HepG2 (cell line): ENCODE measurements around the gene PHLPP2. TPM values are rescaled to one million over a fixed set of nuclear protein-coding genes. Genes with fewer than 3 reads are reported as not detected.
A peak's percentile ranks its signal among the peaks of the same experiment; 100 is the strongest.

Experiments used
- ATAC-seq: fragments of 200-7000 bp; cut with Tn5 transposase; 3 replicates; pipeline ENCODE4 v1.9.1; 2020; ENCODE audit warnings: mild to moderate bottlenecking, moderate library complexity
- Bru-seq: library from RNA; stranded (reverse); fragments of 400-500 nt; gene quantifications from one replicate; lab custom pipeline; 2021; lab: Mats Ljungman, UMichigan
- BruChase-seq, 2 experiments: library from RNA; stranded (reverse); fragments of 400-500 nt; gene quantifications; one replicate each; lab custom pipeline; 2021; lab: Mats Ljungman, UMichigan
- BruUV-seq: library from RNA; stranded (reverse); fragments of 400-500 nt; replicated peaks from 2 replicates; lab custom pipeline; 2021; lab: Mats Ljungman, UMichigan
- CTCF ChIA-PET: fragments of 300-600 bp; formaldehyde crosslinking; extraction: SDS; loops from one replicate; lab custom pipeline; 2021; ENCODE audit warnings: low total read pairs, inconsistent platforms, low intra/inter-chr PET ratio; lab: Yijun Ruan, JAX
- POLR2A ChIA-PET: fragments of 350-600 bp; sonication (Branson Sonifier 250); formaldehyde crosslinking; loops from one replicate; lab custom pipeline; 2020; ENCODE audit warnings: antibody characterized with exemption, inconsistent platforms; lab: Yijun Ruan, JAX
- DNase-seq: peaks from one replicate; pipeline ENCODE4 v3.0.0-alpha.2; 2015; ENCODE audit warnings: low spot score
- FAIRE-seq: peaks from 3 replicates; lab custom pipeline; 2011; peaks lifted over from hg19 to GRCh38; lab: Jason Lieb, UNC
- H2AFZ ChIP-seq: one replicate; pipeline ENCODE4 v1.6.1; 2011; ENCODE audit warnings: low read length, inconsistent platforms
- H3K27ac ChIP-seq: fragments of 300-600 bp; 3 replicates; pipeline ENCODE4 v1.8.0; 2011; ENCODE audit warnings: mixed run types, mild to moderate bottlenecking, mixed read lengths, low read length, inconsistent platforms; ENCODE audit not compliant: insufficient read depth; ENCODE audit errors: extremely low read length
- H3K27me3 ChIP-seq, 2 experiments: fragments of 200-600 bp in 1 of 2; 2 replicates in 1 of 2; 3 replicates in 1 of 2; pipeline versions ENCODE4 v1.6.0 to v1.8.0; 2011; ENCODE audit warnings: low read length in 2 of 2, mild to moderate bottlenecking in 2 of 2, moderate library complexity in 2 of 2, inconsistent platforms in 1 of 2; ENCODE audit not compliant: insufficient read depth in 2 of 2, control insufficient read depth in 1 of 2
- H3K36me3 ChIP-seq, 2 experiments: fragments of 200-600 bp in 1 of 2; replicated peaks in 1 of 2; 2 replicates in 1 of 2; 3 replicates in 1 of 2; pipeline versions ENCODE4 v1.5.1 to v1.8.0; 2011; ENCODE audit warnings: low read length in 2 of 2, inconsistent platforms in 1 of 2; ENCODE audit not compliant: insufficient read depth in 2 of 2, control insufficient read depth in 1 of 2
- H3K4me1 ChIP-seq: 2 replicates; pipeline ENCODE4 v1.5.1; 2012; ENCODE audit warnings: low read length, inconsistent platforms; ENCODE audit not compliant: insufficient read depth
- H3K4me2 ChIP-seq: 2 replicates; pipeline ENCODE4 v1.6.0; 2011; ENCODE audit warnings: low read depth, low read length, inconsistent platforms
- H3K4me3 ChIP-seq, 3 experiments: fragments of 200-600 bp in 1 of 3; sonication (generic), shearing (Covaris generic) in 1 of 3; replicated peaks in 1 of 3; 2 replicates each; pipeline ENCODE4 v1.5.1; 2011 to 2016; ENCODE audit warnings: low read length in 3 of 3, inconsistent platforms in 2 of 3, low read depth in 2 of 3, mild to moderate bottlenecking in 2 of 3, control low read depth in 1 of 3, mixed read lengths in 1 of 3; ENCODE audit not compliant: insufficient read depth in 1 of 3
- H3K79me2 ChIP-seq: one replicate; pipeline ENCODE4 v1.6.1; 2011; ENCODE audit warnings: low read length, inconsistent platforms; ENCODE audit not compliant: insufficient read depth
- H3K9ac ChIP-seq: 2 replicates; pipeline ENCODE4 v1.6.0; 2011; ENCODE audit warnings: mild to moderate bottlenecking, low read depth, low read length, inconsistent platforms; ENCODE audit not compliant: insufficient read depth
- H3K9me3 ChIP-seq: 2 replicates; pipeline ENCODE4 v1.5.1; 2012; ENCODE audit warnings: mild to moderate bottlenecking, low read length
- H4K20me1 ChIP-seq: 2 replicates; pipeline ENCODE4 v1.6.0; 2011; ENCODE audit warnings: inconsistent platforms, mild to moderate bottlenecking, low read length, moderate library complexity; ENCODE audit not compliant: insufficient read depth
- AKNA ChIP-seq: sonication (generic); formaldehyde crosslinking; IDR thresholded peaks from 2 replicates; pipeline ENCODE4 v1.4.0; 2020; ENCODE audit warnings: missing genetic modification reagents, borderline replicate concordance
- DBP ChIP-seq: sonication (generic); formaldehyde crosslinking; IDR thresholded peaks from 2 replicates; pipeline ENCODE4 v1.4.0; 2020; ENCODE audit warnings: missing genetic modification reagents; ENCODE audit errors: not compliant biosample characterization
- HMGXB4 ChIP-seq, 2 experiments: sonication (generic) in 1 of 2; formaldehyde crosslinking in 1 of 2; IDR thresholded peaks; 2 replicates each; pipeline versions ENCODE4 v1.4.0 to v1.6.1; 2018 to 2020; ENCODE audit warnings: missing genetic modification reagents in 2 of 2, borderline replicate concordance in 1 of 2, low read depth in 1 of 2, mild to moderate bottlenecking in 1 of 2, missing biosample characterization in 1 of 2
- RXRB ChIP-seq: IDR thresholded peaks from 2 replicates; pipeline ENCODE4 v1.6.1; 2016; ENCODE audit warnings: borderline replicate concordance, missing genetic modification reagents, missing compliant biosample characterization
- TEAD3 ChIP-seq: optimal IDR thresholded peaks from 2 replicates; pipeline ENCODE3; 2016; ENCODE audit warnings: borderline replicate concordance
- ZIK1 ChIP-seq: sonication (generic); formaldehyde crosslinking; IDR thresholded peaks from 2 replicates; pipeline ENCODE4 v1.5.0; 2020; ENCODE audit warnings: mild to moderate bottlenecking, low read depth, missing genetic modification reagents, borderline replicate concordance
- ZNF580 ChIP-seq: IDR thresholded peaks from 2 replicates; pipeline ENCODE4 v1.6.1; 2016; ENCODE audit warnings: low read depth, borderline replicate concordance
- ZNF598 ChIP-seq: sonication (generic); formaldehyde crosslinking; IDR thresholded peaks from 2 replicates; pipeline ENCODE4 v1.5.1; 2020; ENCODE audit warnings: mild to moderate bottlenecking, missing genetic modification reagents, borderline replicate concordance
- ZSCAN30 ChIP-seq: sonication (generic); formaldehyde crosslinking; IDR thresholded peaks from 2 replicates; pipeline ENCODE4 v1.5.0; 2020; ENCODE audit warnings: mild to moderate bottlenecking, missing genetic modification reagents
- WGBS: methylation state at CpG from one replicate; pipeline ENCODE4 v1.1.6; 2017; ENCODE audit warnings: low lambda C conversion rate; 5-methylcytosine and 5-hydroxymethylcytosine counted together
- in situ Hi-C: cut with HindIII; loops from 2 replicates; pipeline ENCODE4 v1.10.0; 2017; ENCODE audit warnings: low pct_unique_long_range_greater_than_20kb; ENCODE audit not compliant: extremely low pct_ligation_motif_present
- intact Hi-C: fragments of 100-400 bp; cut with micrococcal nuclease; formaldehyde crosslinking; loops from one replicate; pipeline ENCODE4 v1.10.0; 2022; ENCODE audit not compliant: unreplicated experiment
- long read RNA-seq, 2 experiments: library from RNA in 1 of 2; library from polyadenylated mRNA in 1 of 2; stranded (forward) in 1 of 2; unstranded in 1 of 2; transcript quantifications; one replicate each; pipeline ENCODE4 v2.0.0, GENCODE V29; 2019 to 2022
- polyA minus RNA-seq, 3 experiments: library from RNA; depleted of rRNA, polyadenylated mRNA; stranded (reverse); fragments of >200 nt; gene quantifications; 2 replicates each; pipeline ENCODE4 v1.2.3, GENCODE V29; 2011; ENCODE audit warnings: low replicate concordance in 1 of 3
- polyA plus RNA-seq, 8 experiments: library from polyadenylated mRNA; depleted of rRNA in 3 of 8; stranded (reverse) in 7 of 8; unstranded in 1 of 8; fragments of >200 nt; fragmentation: Illumina TruSeq in 4 of 8; extraction: Trizol in 4 of 8; gene quantifications; 2 replicates each; pipeline versions ENCODE4 v1.2.1 to v1.2.3, GENCODE V29; 2011 to 2016; ENCODE audit warnings: low read depth in 4 of 8, missing spikeins in 1 of 8, mixed read lengths in 1 of 8; ENCODE audit not compliant: insufficient read depth in 1 of 8
- total RNA-seq, 5 experiments: library from RNA; depleted of rRNA; stranded (reverse); fragments of >200 nt; fragmentation: Illumina TruSeq; extraction: Trizol; gene quantifications; 2 replicates each; pipeline ENCODE4 v1.2.3, GENCODE V29; 2016; ENCODE audit warnings: low read depth in 1 of 5

The PHLPP2 gene
- 8.9 and 9.6 TPM in 2 replicates for total RNA-seq (2016; rRNA removed; fragmentation: Illumina TruSeq; extraction: Trizol)
- total RNA-seq (2016; cell fraction: cytosol; rRNA removed; fragmentation: Illumina TruSeq; extraction: Trizol; ENCODE audit: low read depth), result 11.8 and 13.6 TPM in 2 replicates
- total RNA-seq (2016; cell fraction: insoluble cytoplasmic fraction; rRNA removed; fragmentation: Illumina TruSeq; extraction: Trizol), result 8.2 and 9.0 TPM in 2 replicates
- total RNA-seq (2016; cell fraction: membrane; rRNA removed; fragmentation: Illumina TruSeq; extraction: Trizol), result 7.0 and 7.7 TPM in 2 replicates
- 10.5 and 11.4 TPM in 2 replicates for total RNA-seq (2016; cell fraction: nucleus; rRNA removed; fragmentation: Illumina TruSeq; extraction: Trizol)
- 8.9 and 13.8 TPM in 2 replicates for polyA plus RNA-seq (2011; rRNA removed)
- 6.1 and 9.0 TPM in 2 replicates for polyA plus RNA-seq (2011; cell fraction: cytosol; rRNA removed)
- polyA plus RNA-seq (2011; cell fraction: nucleus; rRNA removed), result 10.8 and 14.3 TPM in 2 replicates
- 5.4 and 5.8 TPM in 2 replicates for polyA plus RNA-seq (2012)
- 0.49 and 0.51 TPM in 2 replicates for polyA plus RNA-seq (2016; cell fraction: cytosol; fragmentation: Illumina TruSeq; extraction: Trizol; ENCODE audit: low read depth)
- 4.9 and 5.3 TPM in 2 replicates for polyA plus RNA-seq (2016; cell fraction: insoluble cytoplasmic fraction; fragmentation: Illumina TruSeq; extraction: Trizol; ENCODE audit: low read depth)
- 0.70 and 0.99 TPM in 2 replicates for polyA plus RNA-seq (2016; cell fraction: membrane; fragmentation: Illumina TruSeq; extraction: Trizol; ENCODE audit: low read depth)
- 10.8 and 11.1 TPM in 2 replicates for polyA plus RNA-seq (2016; cell fraction: nucleus; fragmentation: Illumina TruSeq; extraction: Trizol; ENCODE audit: insufficient read depth, low read depth)
- polyA minus RNA-seq (2011; rRNA and poly(A)+ RNA removed; ENCODE audit: low replicate concordance), result 27.4 and 35.4 TPM in 2 replicates
- polyA minus RNA-seq (2011; cell fraction: cytosol; rRNA and poly(A)+ RNA removed), result 14.7 and 18.3 TPM in 2 replicates
- polyA minus RNA-seq (2011; cell fraction: nucleus; rRNA and poly(A)+ RNA removed), result 23.0 and 30.5 TPM in 2 replicates
- percentile 69 among the genes with signal in this experiment for Bru-seq, nascent RNA
- BruChase-seq, experiment 1, labeled RNA remaining after a 6-hour chase, result percentile 71 among the genes with signal in this experiment
- BruChase-seq, experiment 2, labeled RNA remaining after a 2-hour chase, result percentile 71 among the genes with signal in this experiment
- long read RNA-seq, experiment 1, partial matches to known transcripts, result 0 of 1 reads
- long read RNA-seq, experiment 1, other reads (novel, unspliced or antisense), result 1 of 1 reads
- long read RNA-seq, experiment 2, partial matches to known transcripts, result 1 of 16 reads
- long read RNA-seq, experiment 2, other reads (novel, unspliced or antisense), result 14 of 16 reads

GRCh38 chr16:71724320-71724751, at the start of gene PHLPP2:
PHLPP2 (minus strand) TSS chr16:71724701; CDS start chr16:71714795, 9,906 bp downstream.
- Histone ChIP-seq H3K27me3 (no peaks in the 10 kb centered on the region; a peak in 1 of 5 replicates), H3K4me1 (peaks cover 38% of the 10 kb centered on the region), H4K20me1 (peaks cover 4% of the 10 kb centered on the region; the same call in 1 of the 2 replicates), H3K4me3 (peak within 1 kb of the TSS; percentile 77 to 88 (median 87)), H3K79me2 (peaks cover 6% of the 10 kb centered on the region), H2AFZ (peak within 1 kb of the TSS; percentile 57), H3K4me2 (peak within 1 kb of the TSS; percentile 98), H3K9ac (peak within 1 kb of the TSS; percentile 80), H3K27ac (peak within 1 kb of the TSS; percentile 62), H3K9me3 (no peaks in the 10 kb centered on the region), H3K36me3 (no peaks in the 10 kb centered on the region)
- in situ Hi-C loops (no loop called here), intact Hi-C loops (loop anchor here (5.0 kb wide), 1 partner anchor 52 kb away; no protein-coding TSS in a partner anchor)
- TSS peak; percentile 77 for BruUV-seq
- no peak for ATAC-seq
- ChIA-PET CTCF (no interaction called here), POLR2A (interaction anchor here (1.0 kb wide), 1 partner anchor 9 kb away, joined by 3 read pairs; no protein-coding TSS in a partner anchor)
- no peak for DNase-seq
- 8% methylated on average over 10 of the region's 10 CpGs for WGBS
- FAIRE-seq, result no peak
- TF ChIP-seq ZIK1 (0 out of 2 replicates have a peak, but pooled peaks have one; percentile 22), ZNF598 (CRISPR knock-in tag) (0 out of 2 replicates have a peak, but pooled peaks have one; percentile 13), DBP (CRISPR knock-in tag) (peak; percentile 9), AKNA (no peak), HMGXB4 (CRISPR knock-in tag; IDR thresholded peaks at IDR 0.05; ENCODE audit: borderline replicate concordance in 1 of 2, low read depth in 1 of 2) (0 out of 4 replicates have a peak, but pooled peaks of 1 of the 2 experiments have one; percentile 4), RXRB (CRISPR knock-in tag) (0 out of 2 replicates have a peak, but pooled peaks have one; percentile 29), ZSCAN30 (CRISPR knock-in tag) (no peak), ZNF580 (no peak), TEAD3 (CRISPR knock-in tag) (peak; percentile 5)
